Measurements from ENCODE around the gene CERS6.

- TF ChIP-seq REST (tag by site-specific recombination; IDR thresholded peaks at IDR 0.05): no peak
- TF ChIP-seq CTCF (tag by site-specific recombination; IDR thresholded peaks at IDR 0.05): no peak
- no peak for TF ChIP-seq ZNF274 (IDR thresholded peaks at IDR 0.05; ENCODE audit: low read length)
- TF ChIP-seq ZNF274 (tag by site-specific recombination; IDR thresholded peaks at IDR 0.05; ENCODE audit: borderline replicate concordance): no peak
These were observed 27.1 kb downstream of the CERS6 start for GRCh38 chr2:168482952-168483831.
